ENCODE measurements around the gene OFD1. TPM values are rescaled to one million over a fixed set of nuclear protein-coding genes. Genes with fewer than 3 reads are reported as not detected.

OFD1 gene
- polyA plus RNA-seq, 2 of the 4 experiments (the other 2 are of a cell fraction): 14.8 to 24.9 TPM

GRCh38 chrX:13759152-13759718 is 24.7 kb downstream of the OFD1 start:
- no peak overlapping the region for H3K4me2 ChIP-seq
- H3K27ac ChIP-seq: no peak overlapping the region
- ATAC-seq (no peak), FAIRE-seq (peak; percentile 28), DNase-seq (ENCODE audit: low read depth in 1 of 2, low spot score in 1 of 2) (no peak)
- TF ChIP-seq CEBPB (IDR thresholded peaks at IDR 0.05) (peak; percentile 42 to 74; a peak in 3 of 4 replicates), FOXS1 (CRISPR knock-in tag; IDR thresholded peaks at IDR 0.05) (no peak), RARB (CRISPR knock-in tag; IDR thresholded peaks at IDR 0.05) (no peak)
- peaks cover 9% of the 10 kb centered on the region for H3K4me1 ChIP-seq
- WGBS (ENCODE audit: missing lambda C conversion rate): 84% methylated on average over 8 of the region's 8 CpGs
- CTCF ChIA-PET: interaction anchor here (0.8 kb wide), 1 partner anchor 11 kb away, joined by 4 read pairs; no protein-coding TSS in a partner anchor
- POLR2A ChIA-PET: no interaction called here
- H3K4me3 ChIP-seq: no peak overlapping the region
- H3K9me3 ChIP-seq: no peaks in the 10 kb centered on the region

- FAIRE-seq: no peak
- H3K27ac ChIP-seq: no peak overlapping the region
- TF ChIP-seq TP53 (CRISPR knock-in tag; IDR thresholded peaks at IDR 0.05) (no peak), ATOH8 (CRISPR knock-in tag; IDR thresholded peaks at IDR 0.05; ENCODE audit: low read depth) (no peak), PBX3 (IDR thresholded peaks at IDR 0.05) (no peak), HDAC2 (IDR thresholded peaks at IDR 0.05) (no peak), ZFP36 (IDR thresholded peaks at IDR 0.05; ENCODE audit: borderline replicate concordance, partially characterized antibody) (no peak), CTCF (IDR thresholded peaks at IDR 0.05) (no peak), ESRRA (IDR thresholded peaks at IDR 0.05; ENCODE audit: borderline replicate concordance, low read length) (no peak), HMGXB4 (CRISPR knock-in tag; IDR thresholded peaks at IDR 0.05; ENCODE audit: borderline replicate concordance) (no peak), KDM1A (IDR thresholded peaks at IDR 0.05; ENCODE audit: low read depth) (no peak), NPAS2 (CRISPR knock-in tag; IDR thresholded peaks at IDR 0.05; ENCODE audit: borderline replicate concordance) (no peak), HEYL (CRISPR knock-in tag; IDR thresholded peaks at IDR 0.05) (no peak), EP300 (IDR thresholded peaks at IDR 0.05) (no peak), RNF2 (IDR thresholded peaks at IDR 0.05; ENCODE audit: borderline replicate concordance, low read depth) (no peak), ZNF302 (CRISPR knock-in tag; IDR thresholded peaks at IDR 0.05) (no peak)
- H3K4me2 ChIP-seq: no peak overlapping the region
- H3K4me1 ChIP-seq: peaks cover 9% of the 10 kb centered on the region
- ChIA-PET CTCF (no interaction called here), POLR2A (no interaction called here)
- ATAC-seq: no peak
- no peak for DNase-seq (ENCODE audit: low read depth in 1 of 2, low spot score in 1 of 2)
- no peak overlapping the region for H3K4me3 ChIP-seq
- H3K9me3 ChIP-seq: no peaks in the 10 kb centered on the region
- 93% methylated on average over 12 of the region's 13 CpGs for WGBS (ENCODE audit: missing lambda C conversion rate)
These were observed 25.9 kb downstream of the OFD1 start for GRCh38 chrX:13760426-13760825.

Measured in A549 (cell line).